ENCODE data around the gene SEC23A. TPM values are rescaled to one million over a fixed set of nuclear protein-coding genes. Genes with fewer than 3 reads are reported as not detected.

Gene SEC23A
- total and polyA plus RNA-seq, 2 of the 13 experiments (the other 11 are each of a cell fraction or from before 2014, with no cell fraction given): 403 to 887 TPM

DNA sequence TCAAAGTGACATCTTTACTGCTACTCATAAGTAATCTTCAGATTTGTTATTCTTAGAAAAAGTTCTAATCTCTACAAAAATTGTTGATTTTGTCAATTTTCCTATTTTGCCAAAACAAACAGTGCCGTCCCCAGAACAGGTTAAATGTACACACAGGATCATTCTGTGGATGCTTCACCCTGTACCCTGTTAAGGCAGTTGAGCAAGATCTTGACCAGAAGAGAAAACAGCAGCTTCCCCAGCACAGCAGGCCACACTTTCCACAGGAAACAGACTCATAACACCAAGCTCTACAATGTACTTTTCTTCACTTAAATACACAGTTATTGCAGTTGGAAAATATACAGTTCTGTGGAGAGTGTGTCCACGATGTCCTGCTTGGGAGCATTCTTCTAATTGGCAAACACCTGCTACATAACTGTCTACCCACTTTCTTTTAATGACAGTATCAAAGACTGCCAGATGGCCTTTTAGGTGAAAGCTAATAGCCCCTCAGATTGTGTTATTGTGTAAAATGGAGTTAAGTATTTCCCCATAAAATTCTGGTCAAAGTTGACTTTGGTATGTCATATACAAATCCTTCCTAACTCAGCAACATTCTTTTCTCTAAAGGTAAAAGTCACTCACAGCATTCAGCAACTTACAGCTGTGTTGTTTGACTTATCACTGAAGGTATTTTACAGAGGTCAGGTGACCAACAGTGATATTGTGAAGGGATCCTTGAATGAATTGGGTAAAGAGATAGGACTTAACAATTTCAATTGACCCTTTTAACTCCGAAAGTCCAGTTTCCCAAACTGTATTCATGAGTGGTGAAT, 77.0 kb downstream of the SEC23A start (continued):
- TF ChIP-seq, protein P1, sequence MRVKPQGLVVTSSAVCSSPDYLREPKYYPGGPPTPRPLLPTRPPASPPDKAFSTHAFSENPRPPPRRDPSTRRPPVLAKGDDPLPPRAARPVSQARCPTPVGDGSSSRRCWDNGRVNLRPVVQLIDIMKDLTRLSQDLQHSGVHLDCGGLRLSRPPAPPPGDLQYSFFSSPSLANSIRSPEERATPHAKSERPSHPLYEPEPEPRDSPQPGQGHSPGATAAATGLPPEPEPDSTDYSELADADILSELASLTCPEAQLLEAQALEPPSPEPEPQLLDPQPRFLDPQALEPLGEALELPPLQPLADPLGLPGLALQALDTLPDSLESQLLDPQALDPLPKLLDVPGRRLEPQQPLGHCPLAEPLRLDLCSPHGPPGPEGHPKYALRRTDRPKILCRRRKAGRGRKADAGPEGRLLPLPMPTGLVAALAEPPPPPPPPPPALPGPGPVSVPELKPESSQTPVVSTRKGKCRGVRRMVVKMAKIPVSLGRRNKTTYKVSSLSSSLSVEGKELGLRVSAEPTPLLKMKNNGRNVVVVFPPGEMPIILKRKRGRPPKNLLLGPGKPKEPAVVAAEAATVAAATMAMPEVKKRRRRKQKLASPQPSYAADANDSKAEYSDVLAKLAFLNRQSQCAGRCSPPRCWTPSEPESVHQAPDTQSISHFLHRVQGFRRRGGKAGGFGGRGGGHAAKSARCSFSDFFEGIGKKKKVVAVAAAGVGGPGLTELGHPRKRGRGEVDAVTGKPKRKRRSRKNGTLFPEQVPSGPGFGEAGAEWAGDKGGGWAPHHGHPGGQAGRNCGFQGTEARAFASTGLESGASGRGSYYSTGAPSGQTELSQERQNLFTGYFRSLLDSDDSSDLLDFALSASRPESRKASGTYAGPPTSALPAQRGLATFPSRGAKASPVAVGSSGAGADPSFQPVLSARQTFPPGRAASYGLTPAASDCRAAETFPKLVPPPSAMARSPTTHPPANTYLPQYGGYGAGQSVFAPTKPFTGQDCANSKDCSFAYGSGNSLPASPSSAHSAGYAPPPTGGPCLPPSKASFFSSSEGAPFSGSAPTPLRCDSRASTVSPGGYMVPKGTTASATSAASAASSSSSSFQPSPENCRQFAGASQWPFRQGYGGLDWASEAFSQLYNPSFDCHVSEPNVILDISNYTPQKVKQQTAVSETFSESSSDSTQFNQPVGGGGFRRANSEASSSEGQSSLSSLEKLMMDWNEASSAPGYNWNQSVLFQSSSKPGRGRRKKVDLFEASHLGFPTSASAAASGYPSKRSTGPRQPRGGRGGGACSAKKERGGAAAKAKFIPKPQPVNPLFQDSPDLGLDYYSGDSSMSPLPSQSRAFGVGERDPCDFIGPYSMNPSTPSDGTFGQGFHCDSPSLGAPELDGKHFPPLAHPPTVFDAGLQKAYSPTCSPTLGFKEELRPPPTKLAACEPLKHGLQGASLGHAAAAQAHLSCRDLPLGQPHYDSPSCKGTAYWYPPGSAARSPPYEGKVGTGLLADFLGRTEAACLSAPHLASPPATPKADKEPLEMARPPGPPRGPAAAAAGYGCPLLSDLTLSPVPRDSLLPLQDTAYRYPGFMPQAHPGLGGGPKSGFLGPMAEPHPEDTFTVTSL (CRISPR knock-in tag; IDR thresholded peaks at IDR 0.05; ENCODE audit: borderline replicate concordance): peak; percentile 98; the same call in 1 of the 2 replicates
- TF ChIP-seq POLR2AphosphoS2 (IDR thresholded peaks at IDR 0.05; ENCODE audit: low read depth, low read length) (no peak), PRMT3 (CRISPR knock-in tag; IDR thresholded peaks at IDR 0.05; ENCODE audit: borderline replicate concordance, low read depth) (no peak), SNAPC2 (CRISPR knock-in tag; IDR thresholded peaks at IDR 0.05) (peak; percentile 98), MTF1 (CRISPR knock-in tag; IDR thresholded peaks at IDR 0.05) (no peak), MED1 (CRISPR knock-in tag; IDR thresholded peaks at IDR 0.05) (peak; percentile 97), YEATS2 (CRISPR knock-in tag; IDR thresholded peaks at IDR 0.05; ENCODE audit: borderline replicate concordance) (peak; percentile 48; the same call in 1 of the 2 replicates), ZBTB7A (CRISPR knock-in tag; IDR thresholded peaks at IDR 0.05) (no peak), ZNF44 (CRISPR knock-in tag; IDR thresholded peaks at IDR 0.05) (peak; percentile 84; the same call in 1 of the 2 replicates)
- TF ChIP-seq, protein P2, sequence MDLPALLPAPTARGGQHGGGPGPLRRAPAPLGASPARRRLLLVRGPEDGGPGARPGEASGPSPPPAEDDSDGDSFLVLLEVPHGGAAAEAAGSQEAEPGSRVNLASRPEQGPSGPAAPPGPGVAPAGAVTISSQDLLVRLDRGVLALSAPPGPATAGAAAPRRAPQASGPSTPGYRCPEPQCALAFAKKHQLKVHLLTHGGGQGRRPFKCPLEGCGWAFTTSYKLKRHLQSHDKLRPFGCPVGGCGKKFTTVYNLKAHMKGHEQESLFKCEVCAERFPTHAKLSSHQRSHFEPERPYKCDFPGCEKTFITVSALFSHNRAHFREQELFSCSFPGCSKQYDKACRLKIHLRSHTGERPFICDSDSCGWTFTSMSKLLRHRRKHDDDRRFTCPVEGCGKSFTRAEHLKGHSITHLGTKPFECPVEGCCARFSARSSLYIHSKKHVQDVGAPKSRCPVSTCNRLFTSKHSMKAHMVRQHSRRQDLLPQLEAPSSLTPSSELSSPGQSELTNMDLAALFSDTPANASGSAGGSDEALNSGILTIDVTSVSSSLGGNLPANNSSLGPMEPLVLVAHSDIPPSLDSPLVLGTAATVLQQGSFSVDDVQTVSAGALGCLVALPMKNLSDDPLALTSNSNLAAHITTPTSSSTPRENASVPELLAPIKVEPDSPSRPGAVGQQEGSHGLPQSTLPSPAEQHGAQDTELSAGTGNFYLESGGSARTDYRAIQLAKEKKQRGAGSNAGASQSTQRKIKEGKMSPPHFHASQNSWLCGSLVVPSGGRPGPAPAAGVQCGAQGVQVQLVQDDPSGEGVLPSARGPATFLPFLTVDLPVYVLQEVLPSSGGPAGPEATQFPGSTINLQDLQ (CRISPR knock-in tag; IDR thresholded peaks at IDR 0.05): no peak
- TF ChIP-seq, protein P3, sequence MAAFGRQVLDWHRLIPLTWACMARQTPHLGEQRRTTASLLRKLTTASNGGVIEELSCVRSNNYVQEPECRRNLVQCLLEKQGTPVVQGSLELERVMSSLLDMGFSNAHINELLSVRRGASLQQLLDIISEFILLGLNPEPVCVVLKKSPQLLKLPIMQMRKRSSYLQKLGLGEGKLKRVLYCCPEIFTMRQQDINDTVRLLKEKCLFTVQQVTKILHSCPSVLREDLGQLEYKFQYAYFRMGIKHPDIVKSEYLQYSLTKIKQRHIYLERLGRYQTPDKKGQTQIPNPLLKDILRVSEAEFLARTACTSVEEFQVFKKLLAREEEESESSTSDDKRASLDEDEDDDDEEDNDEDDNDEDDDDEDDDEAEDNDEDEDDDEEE (CRISPR knock-in tag; IDR thresholded peaks at IDR 0.05): no peak
- TF ChIP-seq, protein P4, sequence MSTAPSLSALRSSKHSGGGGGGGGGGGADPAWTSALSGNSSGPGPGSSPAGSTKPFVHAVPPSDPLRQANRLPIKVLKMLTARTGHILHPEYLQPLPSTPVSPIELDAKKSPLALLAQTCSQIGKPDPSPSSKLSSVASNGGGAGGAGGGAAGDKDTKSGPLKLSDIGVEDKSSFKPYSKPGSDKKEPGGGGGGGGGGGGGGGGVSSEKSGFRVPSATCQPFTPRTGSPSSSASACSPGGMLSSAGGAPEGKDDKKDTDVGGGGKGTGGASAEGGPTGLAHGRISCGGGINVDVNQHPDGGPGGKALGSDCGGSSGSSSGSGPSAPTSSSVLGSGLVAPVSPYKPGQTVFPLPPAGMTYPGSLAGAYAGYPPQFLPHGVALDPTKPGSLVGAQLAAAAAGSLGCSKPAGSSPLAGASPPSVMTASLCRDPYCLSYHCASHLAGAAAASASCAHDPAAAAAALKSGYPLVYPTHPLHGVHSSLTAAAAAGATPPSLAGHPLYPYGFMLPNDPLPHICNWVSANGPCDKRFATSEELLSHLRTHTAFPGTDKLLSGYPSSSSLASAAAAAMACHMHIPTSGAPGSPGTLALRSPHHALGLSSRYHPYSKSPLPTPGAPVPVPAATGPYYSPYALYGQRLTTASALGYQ (CRISPR knock-in tag; IDR thresholded peaks at IDR 0.05): peak; percentile 89
- TF ChIP-seq, protein P5, sequence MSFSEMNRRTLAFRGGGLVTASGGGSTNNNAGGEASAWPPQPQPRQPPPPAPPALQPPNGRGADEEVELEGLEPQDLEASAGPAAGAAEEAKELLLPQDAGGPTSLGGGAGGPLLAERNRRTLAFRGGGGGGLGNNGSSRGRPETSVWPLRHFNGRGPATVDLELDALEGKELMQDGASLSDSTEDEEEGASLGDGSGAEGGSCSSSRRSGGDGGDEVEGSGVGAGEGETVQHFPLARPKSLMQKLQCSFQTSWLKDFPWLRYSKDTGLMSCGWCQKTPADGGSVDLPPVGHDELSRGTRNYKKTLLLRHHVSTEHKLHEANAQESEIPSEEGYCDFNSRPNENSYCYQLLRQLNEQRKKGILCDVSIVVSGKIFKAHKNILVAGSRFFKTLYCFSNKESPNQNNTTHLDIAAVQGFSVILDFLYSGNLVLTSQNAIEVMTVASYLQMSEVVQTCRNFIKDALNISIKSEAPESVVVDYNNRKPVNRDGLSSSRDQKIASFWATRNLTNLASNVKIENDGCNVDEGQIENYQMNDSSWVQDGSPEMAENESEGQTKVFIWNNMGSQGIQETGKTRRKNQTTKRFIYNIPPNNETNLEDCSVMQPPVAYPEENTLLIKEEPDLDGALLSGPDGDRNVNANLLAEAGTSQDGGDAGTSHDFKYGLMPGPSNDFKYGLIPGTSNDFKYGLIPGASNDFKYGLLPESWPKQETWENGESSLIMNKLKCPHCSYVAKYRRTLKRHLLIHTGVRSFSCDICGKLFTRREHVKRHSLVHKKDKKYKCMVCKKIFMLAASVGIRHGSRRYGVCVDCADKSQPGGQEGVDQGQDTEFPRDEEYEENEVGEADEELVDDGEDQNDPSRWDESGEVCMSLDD (CRISPR knock-in tag; IDR thresholded peaks at IDR 0.05; ENCODE audit: borderline replicate concordance): peak; percentile 31; the same call in 1 of the 2 replicates
